ENCODE measurements around the gene NUDT14. TPM values are rescaled to one million over a fixed set of nuclear protein-coding genes. Genes with fewer than 3 reads are reported as not detected.

The NUDT14 gene

Small RNA genes within 50 kb of the gene (small RNA-seq; reads per million reads assigned to genes)
- gene MIR6765 (ENCODE audit: low read depth): not detected
